Body of pancreas (tissue), 4 donors: ENCODE measurements around the gene CCDC188. TPM values are rescaled to one million over a fixed set of nuclear protein-coding genes. Genes with fewer than 3 reads are reported as not detected.

Experiments
- ATAC-seq: fragments of 150-250 bp; one replicate; pipeline ENCODE4 v1.9.1; 2016
- DNase-seq, 4 donors: peaks; one replicate each; pipeline ENCODE4 v3.0.0-alpha.2; 2019
- H3K27ac ChIP-seq, 4 donors: fragments of 200-600 bp; sonication (generic); 1 replicate in 3 of 4; 2 replicates in 1 of 4; pipeline versions ENCODE4 v1.5.1 to v1.6.1; 2016 to 2019; ENCODE audit warnings: mild to moderate bottlenecking in 1 of 4, mixed read lengths in 1 of 4, moderate library complexity in 1 of 4
- H3K27me3 ChIP-seq, 2 donors: fragments of 200-600 bp; sonication (generic); one replicate each; pipeline ENCODE4 v1.6.0; 2016; ENCODE audit warnings: mild to moderate bottlenecking in 1 of 2
- H3K36me3 ChIP-seq, 2 donors: fragments of 200-600 bp; sonication (generic); replicated peaks in 1 of 2; 2 replicates each; pipeline ENCODE4 v1.5.1; 2016; ENCODE audit warnings: low read depth in 2 of 2; ENCODE audit not compliant: insufficient read depth in 1 of 2
- H3K4me1 ChIP-seq: fragments of 200-600 bp; sonication (generic); one replicate; pipeline ENCODE4 v1.6.0; 2016
- H3K4me3 ChIP-seq, 2 donors: fragments of 200-600 bp; sonication (generic); 1 replicate in 1 of 2; 2 replicates in 1 of 2; pipeline ENCODE4 v1.5.1; 2016 to 2019
- H3K9me3 ChIP-seq, 3 donors: fragments of 200-600 bp; sonication (generic); 1 replicate in 2 of 3; 2 replicates in 1 of 3; pipeline ENCODE4 v1.5.1; 2016
- CTCF ChIP-seq, 7 experiments: fragments of 450-650 bp in 4 of 7; fragments of 200-600 bp in 3 of 7; sonication (generic) in 3 of 7; IDR thresholded peaks; one replicate each; pipeline ENCODE4 v1.5.1; 2016 to 2019; ENCODE audit warnings: antibody characterized with exemption in 7 of 7
- POLR2A ChIP-seq, 3 donors: fragments of 450-650 bp; IDR thresholded peaks; one replicate each; pipeline ENCODE4 v1.6.1; 2016; ENCODE audit warnings: antibody characterized with exemption in 3 of 3, mild to moderate bottlenecking in 2 of 3
- WGBS, 2 donors: methylation state at CpG; one replicate each; pipeline ENCODE4 v1.1.5; 2017; 5-methylcytosine and 5-hydroxymethylcytosine counted together
- intact Hi-C: fragments of 100-400 bp; cut with DNase I; formaldehyde crosslinking; loops from one replicate; pipeline ENCODE4 v1.15.1; 2023
- total RNA-seq, 2 donors: library from RNA; depleted of rRNA; stranded (reverse); fragments of >200 nt; gene quantifications; one replicate each; pipeline ENCODE4 v1.1.0, GENCODE V29; 2016

CCDC188 gene
- total RNA-seq, 2 donors from 2014 or later, result not detected

GRCh38 chr22:20197407-20198030 lies 46.7 kb upstream of the CCDC188 start:
- no peaks in the 10 kb centered on the region for H3K4me1 ChIP-seq
- ATAC-seq (no peak), DNase-seq (no peak)
- no peaks in the 10 kb centered on the region for H3K9me3 ChIP-seq
- TF ChIP-seq POLR2A (IDR thresholded peaks at IDR 0.05) (no peak), CTCF (IDR thresholded peaks at IDR 0.05) (no peak)
- no peaks in the 10 kb centered on the region for H3K36me3 ChIP-seq
- H3K27me3 ChIP-seq, result no peaks in the 10 kb centered on the region
- no peak overlapping the region for H3K4me3 ChIP-seq
- intact Hi-C loops, result no loop called here
- 68 to 80% methylated on average over 10 to 18 of the region's 18 CpGs for WGBS, 2 donors
- H3K27ac ChIP-seq, result no peak overlapping the region

- Histone ChIP-seq H3K4me3 (no peak overlapping the region), H3K36me3 (no peaks in the 10 kb centered on the region), H3K27ac (no peak overlapping the region), H3K4me1 (no peaks in the 10 kb centered on the region), H3K9me3 (no peaks in the 10 kb centered on the region), H3K27me3 (no peaks in the 10 kb centered on the region)
- TF ChIP-seq CTCF (IDR thresholded peaks at IDR 0.05) (no peak), POLR2A (IDR thresholded peaks at IDR 0.05) (no peak)
- no peak for ATAC-seq
- no peak for DNase-seq
- intact Hi-C loops, result no loop called here
- 67 to 74% methylated on average over 7 to 19 of the region's 19 CpGs for WGBS, 2 donors
Measured at GRCh38 chr22:20196094-20196842, 45.4 kb upstream of the CCDC188 start.

GRCh38 chr22:20194681-20195593 lies 44.1 kb upstream of the CCDC188 start:
- ATAC-seq (peak; percentile 25), DNase-seq (no peak)
- Histone ChIP-seq H3K36me3 (no peaks in the 10 kb centered on the region), H3K4me3 (no peak overlapping the region), H3K27me3 (no peaks in the 10 kb centered on the region), H3K9me3 (no peaks in the 10 kb centered on the region), H3K27ac (no peak overlapping the region), H3K4me1 (no peaks in the 10 kb centered on the region)
- WGBS, 2 donors, result 69 to 75% methylated on average over 5 to 14 of the region's 15 CpGs
- intact Hi-C loops, result no loop called here
- TF ChIP-seq CTCF (IDR thresholded peaks at IDR 0.05), result no peak
- no peak for TF ChIP-seq POLR2A (IDR thresholded peaks at IDR 0.05)

- Histone ChIP-seq H3K4me3 (no peak overlapping the region), H3K27ac (no peak overlapping the region), H3K36me3 (no peaks in the 10 kb centered on the region), H3K27me3 (no peaks in the 10 kb centered on the region), H3K9me3 (no peaks in the 10 kb centered on the region), H3K4me1 (no peaks in the 10 kb centered on the region)
- no peak for TF ChIP-seq CTCF (IDR thresholded peaks at IDR 0.05)
- no peak for TF ChIP-seq POLR2A (IDR thresholded peaks at IDR 0.05)
- ATAC-seq (no peak), DNase-seq (no peak)
- 84 to 86% methylated on average over 6 to 17 of the region's 17 CpGs for WGBS, 2 donors
- intact Hi-C loops, result no loop called here
Measured at GRCh38 chr22:20193761-20194494, 43.1 kb upstream of the CCDC188 start.
